GM12878 (cell line): ENCODE data around the gene DBN1. TPM values are rescaled to one million over a fixed set of nuclear protein-coding genes. Genes with fewer than 3 reads are reported as not detected.
A peak's percentile ranks its signal among the peaks of the same experiment; 100 is the strongest.

Experiments used
- BACH1 ChIP-seq: fragments of 450-650 bp; IDR thresholded peaks from 2 replicates; pipeline ENCODE4 v1.6.1; 2017; ENCODE audit warnings: mild to moderate bottlenecking, borderline replicate concordance
- BCLAF1 ChIP-seq: fragments of 450-650 bp; IDR thresholded peaks from 2 replicates; pipeline ENCODE4 v1.6.1; 2017; ENCODE audit warnings: antibody characterized with exemption, mild to moderate bottlenecking, moderate library complexity
- BHLHE40 ChIP-seq, 2 experiments: fragments of 450-650 bp in 1 of 2; IDR thresholded peaks; 2 replicates each; pipeline ENCODE4 v1.6.1; 2011 to 2017; ENCODE audit warnings: low read depth in 2 of 2, borderline replicate concordance in 1 of 2, improper control_type of control experiment in 1 of 2, low read length in 1 of 2, mild to moderate bottlenecking in 1 of 2
- CHD2 ChIP-seq: IDR thresholded peaks from 2 replicates; pipeline ENCODE4 v1.6.1; 2011; ENCODE audit warnings: low read depth, low read length, improper control_type of control experiment, borderline replicate concordance
- CREM ChIP-seq: IDR thresholded peaks from 2 replicates; pipeline ENCODE4 v1.6.1; 2014; ENCODE audit warnings: antibody characterized with exemption, low read depth
- CTCF ChIP-seq, 3 experiments: IDR thresholded peaks in 2 of 3; conservative IDR thresholded peaks in 1 of 3; 2 replicates each; pipeline ENCODE4 v1.5.1; 2011; ENCODE audit warnings: low read depth in 3 of 3, low read length in 3 of 3, mild to moderate bottlenecking in 3 of 3, control low read depth in 2 of 3, moderate library complexity in 2 of 3, inconsistent platforms in 1 of 3, mixed read lengths in 1 of 3; ENCODE audit not compliant: control insufficient read depth in 2 of 3, insufficient read depth in 1 of 3; ENCODE audit errors: extremely low read depth in 1 of 3
- HCFC1 ChIP-seq: fragments of 150-350 bp; IDR thresholded peaks from 2 replicates; pipeline ENCODE4 v1.6.1; 2014; ENCODE audit warnings: low read length
- JUND ChIP-seq: IDR thresholded peaks from 2 replicates; pipeline ENCODE4 v1.6.1; 2012; ENCODE audit warnings: low read depth, mild to moderate bottlenecking, low read length, improper control_type of control experiment, moderate library complexity
- KLF5 ChIP-seq: fragments of 450-650 bp; IDR thresholded peaks from 2 replicates; pipeline ENCODE4 v1.6.1; 2014; ENCODE audit warnings: mild to moderate bottlenecking; ENCODE audit not compliant: partially characterized antibody
- LARP7 ChIP-seq: fragments of 450-650 bp; IDR thresholded peaks from 2 replicates; pipeline ENCODE4 v1.6.1; 2017; ENCODE audit warnings: mild to moderate bottlenecking
- NKRF ChIP-seq: fragments of 450-650 bp; conservative IDR thresholded peaks from 2 replicates; pipeline ENCODE4 v1.6.1; 2017; ENCODE audit warnings: mild to moderate bottlenecking, moderate library complexity
- NR2F1 ChIP-seq: fragments of 450-650 bp; conservative IDR thresholded peaks from 2 replicates; pipeline ENCODE4 v1.6.1; 2017; ENCODE audit warnings: mild to moderate bottlenecking
- NRF1 ChIP-seq: conservative IDR thresholded peaks from 2 replicates; pipeline ENCODE4 v1.6.1; 2011; ENCODE audit warnings: mild to moderate bottlenecking, low read depth, low read length, improper control_type of control experiment
- PML ChIP-seq: IDR thresholded peaks from 2 replicates; pipeline ENCODE4 v1.6.1; 2012; ENCODE audit warnings: low read length, inconsistent platforms
- POLR2AphosphoS5 ChIP-seq: IDR thresholded peaks from 2 replicates; pipeline ENCODE4 v1.6.1; 2011; ENCODE audit warnings: mild to moderate bottlenecking, low read length, inconsistent platforms
- RUNX3 ChIP-seq: IDR thresholded peaks from 2 replicates; pipeline ENCODE4 v1.6.1; 2012; ENCODE audit warnings: low read length, inconsistent platforms
- SMARCA5 ChIP-seq: fragments of 450-650 bp; IDR thresholded peaks from 2 replicates; pipeline ENCODE4 v1.6.1; 2017; ENCODE audit warnings: mild to moderate bottlenecking
- SP1 ChIP-seq: IDR thresholded peaks from one replicate; pipeline ENCODE4 v1.6.1; 2011; ENCODE audit warnings: low read depth, low read length
- TAF1 ChIP-seq: IDR thresholded peaks from 2 replicates; pipeline ENCODE4 v1.6.1; 2011; ENCODE audit warnings: mild to moderate bottlenecking, low read depth, low read length, borderline replicate concordance
- TBL1XR1 ChIP-seq: IDR thresholded peaks from 2 replicates; pipeline ENCODE4 v1.6.1; 2012; ENCODE audit warnings: low read depth, low read length, improper control_type of control experiment
- TCF12 ChIP-seq: IDR thresholded peaks from 2 replicates; pipeline ENCODE4 v1.6.1; 2011; ENCODE audit warnings: low read depth, mild to moderate bottlenecking, low read length
- YY1 ChIP-seq: IDR thresholded peaks from 2 replicates; pipeline ENCODE4 v1.6.1; 2011; ENCODE audit warnings: low read depth, mild to moderate bottlenecking, low read length
- ZNF217 ChIP-seq: fragments of 450-650 bp; IDR thresholded peaks from 2 replicates; pipeline ENCODE4 v1.6.1; 2017; ENCODE audit warnings: antibody characterized with exemption, mild to moderate bottlenecking
- polyA plus RNA-seq, 11 experiments: library from polyadenylated mRNA; depleted of rRNA in 4 of 11; unstranded in 6 of 11; stranded (reverse) in 5 of 11; fragments of >200 nt; fragmentation: Nextera tagmentation in 4 of 11; fragmentation: Illumina TruSeq in 1 of 11; extraction: Ambion mirVana in 4 of 11; extraction: Trizol in 1 of 11; gene quantifications; 1 replicate in 1 of 11; 2 replicates in 10 of 11; pipeline versions ENCODE4 v1.2.1 to v1.2.3, GENCODE V29; 2011 to 2016; ENCODE audit warnings: inconsistent platforms in 2 of 11, missing spikeins in 2 of 11, low read depth in 1 of 11
- total RNA-seq, 4 experiments: library from RNA; depleted of rRNA in 3 of 4; stranded (reverse); fragments of >200 nt in 3 of 4; fragmentation: Illumina TruSeq in 1 of 4; extraction: Trizol in 1 of 4; gene quantifications; 2 replicates each; pipeline versions ENCODE4 v1.2.1 to v1.2.3, GENCODE V29; 2013 to 2021

The DBN1 gene
- total and polyA plus RNA-seq, 10 of the 15 experiments (the other 5 are each of a cell fraction or from before 2014, with no cell fraction given), result 0.18 to 81.0 (median 27.9) TPM

- TF ChIP-seq NRF1, result 0 out of 2 replicates have a peak, but pooled peaks have one; percentile 20
- TF ChIP-seq KLF5, result peak; percentile 17
- peak; percentile 92 for TF ChIP-seq ZNF217
- TF ChIP-seq BCLAF1, result no peak
- TF ChIP-seq HCFC1, result no peak; the same call in 1 of the 2 replicates
- peak; percentile 31; the same call in 1 of the 2 replicates for TF ChIP-seq CREM
- TF ChIP-seq LARP7, result peak; percentile 69; the same call in 1 of the 2 replicates
- TF ChIP-seq BHLHE40 (IDR thresholded peaks at IDR 0.05; ENCODE audit: borderline replicate concordance in 1 of 2, low read depth in 2 of 2, low read length in 1 of 2), result peak in 1 of 2 experiments; percentile 59; a peak in 2 of 4 replicates
- 0 out of 2 replicates have a peak, but pooled peaks have one; percentile 14 for TF ChIP-seq JUND
- TF ChIP-seq RUNX3, result peak; percentile 25; the same call in 1 of the 2 replicates
- peak; percentile 71 for TF ChIP-seq NKRF
- TF ChIP-seq PML, result peak; percentile 66; the same call in 1 of the 2 replicates
- TF ChIP-seq SP1, result peak; percentile 85
- TF ChIP-seq CTCF (IDR thresholded peaks at IDR 0.05 in 2 of 3, conservative IDR thresholded peaks at IDR 0.05 in 1 of 3; ENCODE audit: control insufficient read depth in 2 of 3, extremely low read depth in 1 of 3, insufficient read depth in 1 of 3, low read depth in 3 of 3, low read length in 3 of 3), result 0 out of 6 replicates have a peak, but pooled peaks of 1 of the 3 experiments have one; percentile 0
- TF ChIP-seq TCF12, result peak; percentile 32; the same call in 1 of the 2 replicates
- peak; percentile 90 for TF ChIP-seq SMARCA5
- peak; percentile 96 for TF ChIP-seq TAF1
- peak; percentile 93 for TF ChIP-seq NR2F1
- TF ChIP-seq YY1, result peak; percentile 48
- TF ChIP-seq TBL1XR1, result no peak
- TF ChIP-seq BACH1, result peak; percentile 78
- peak; percentile 95 for TF ChIP-seq POLR2AphosphoS5
- TF ChIP-seq CHD2, result peak; percentile 69
Measured at GRCh38 chr5:177497292-177498012, 24.0 kb upstream of the DBN1 start, which contains the start of gene PDLIM7 (continued).
